CD8-positive, alpha-beta memory T cell (primary cell): Measurements from ENCODE around the gene TMEM202. TPM values are rescaled to one million over a fixed set of nuclear protein-coding genes. Genes with fewer than 3 reads are reported as not detected.
"Not testable (repeated sequence)": the region's sequence is repeated elsewhere in the genome, so short reads cannot be mapped to it uniquely, and the experiment has no call there.

ENCODE experiments used
- CTCF ChIA-PET: fragments of 350-600 bp; sonication (Branson Sonifier 250); formaldehyde crosslinking; loops from one replicate; lab custom pipeline; 2021; ENCODE audit warnings: antibody characterized with exemption; lab: Charles Lee
- POLR2A ChIA-PET: fragments of 350-600 bp; sonication (Branson Sonifier 250); formaldehyde crosslinking; loops from one replicate; lab custom pipeline; 2021; ENCODE audit warnings: antibody characterized with exemption; lab: Charles Lee
- DNase-seq, 5 donors: peaks; one replicate each; pipeline versions ENCODE4 v3.0.0 to v3.0.0-alpha.2; 2020 to 2022; ENCODE audit warnings: mixed read lengths in 1 of 5
- H3K27ac ChIP-seq: one replicate; pipeline ENCODE4 v1.7.0; 2013; ENCODE audit warnings: low read depth, mild to moderate bottlenecking, low read length, moderate library complexity
- H3K27me3 ChIP-seq: 2 replicates; pipeline ENCODE4 v1.7.0; 2013; ENCODE audit warnings: low read length, mild to moderate bottlenecking; ENCODE audit not compliant: insufficient read depth, poor library complexity, severe bottlenecking
- H3K36me3 ChIP-seq: 2 replicates; pipeline ENCODE4 v1.7.0; 2013; ENCODE audit warnings: mild to moderate bottlenecking, low read length, moderate library complexity; ENCODE audit not compliant: insufficient read depth
- H3K4me1 ChIP-seq: 2 replicates; pipeline ENCODE4 v1.7.0; 2013; ENCODE audit warnings: mild to moderate bottlenecking, low read length, moderate library complexity; ENCODE audit not compliant: insufficient read depth
- H3K4me3 ChIP-seq: 2 replicates; pipeline ENCODE4 v1.7.0; 2013; ENCODE audit warnings: mild to moderate bottlenecking, low read length
- H3K9me3 ChIP-seq: 2 replicates; pipeline ENCODE4 v1.7.0; 2013; ENCODE audit warnings: mild to moderate bottlenecking, low read length
- H3K27ac Mint-ChIP-seq, 8 donors: one replicate each; pipeline ENCODE4 v1.8.0; 2020 to 2021; ENCODE audit warnings: mixed read lengths in 8 of 8, mild to moderate bottlenecking in 6 of 8, inconsistent platforms in 3 of 8, moderate library complexity in 3 of 8
- H3K27me3 Mint-ChIP-seq, 2 donors: one replicate each; pipeline ENCODE4 v1.8.0; 2020 to 2021; ENCODE audit warnings: mixed read lengths in 2 of 2, mild to moderate bottlenecking in 1 of 2, moderate library complexity in 1 of 2
- H3K36me3 Mint-ChIP-seq, 3 donors: one replicate each; pipeline ENCODE4 v1.8.0; 2020 to 2021; ENCODE audit warnings: mixed read lengths in 3 of 3, inconsistent platforms in 1 of 3, mild to moderate bottlenecking in 1 of 3
- H3K4me1 Mint-ChIP-seq, 3 donors: one replicate each; pipeline ENCODE4 v1.8.0; 2020 to 2021; ENCODE audit warnings: mixed read lengths in 3 of 3, inconsistent platforms in 1 of 3, mild to moderate bottlenecking in 1 of 3
- H3K4me3 Mint-ChIP-seq, 7 donors: one replicate each; pipeline ENCODE4 v1.8.0; 2020 to 2021; ENCODE audit warnings: mixed read lengths in 7 of 7, mild to moderate bottlenecking in 6 of 7, moderate library complexity in 4 of 7, inconsistent platforms in 2 of 7
- H3K9me3 Mint-ChIP-seq, 5 donors: one replicate each; pipeline ENCODE4 v1.8.0; 2020 to 2022; ENCODE audit warnings: mixed read lengths in 5 of 5, mild to moderate bottlenecking in 3 of 5, moderate library complexity in 2 of 5, inconsistent platforms in 1 of 5
- polyA plus RNA-seq: library from polyadenylated mRNA; unstranded; fragments of 300-500 nt; fragmentation: Illumina TruSeq; gene quantifications from one replicate; pipeline ENCODE4 v1.2.3, GENCODE V29; 2021
- total RNA-seq, 2 experiments: library from RNA; stranded (reverse); gene quantifications; one replicate each; pipeline ENCODE4 v1.2.3, GENCODE V29; 2021

The TMEM202 gene
- total and polyA plus RNA-seq, 3 experiments from 2014 or later, result not detected

DNA sequence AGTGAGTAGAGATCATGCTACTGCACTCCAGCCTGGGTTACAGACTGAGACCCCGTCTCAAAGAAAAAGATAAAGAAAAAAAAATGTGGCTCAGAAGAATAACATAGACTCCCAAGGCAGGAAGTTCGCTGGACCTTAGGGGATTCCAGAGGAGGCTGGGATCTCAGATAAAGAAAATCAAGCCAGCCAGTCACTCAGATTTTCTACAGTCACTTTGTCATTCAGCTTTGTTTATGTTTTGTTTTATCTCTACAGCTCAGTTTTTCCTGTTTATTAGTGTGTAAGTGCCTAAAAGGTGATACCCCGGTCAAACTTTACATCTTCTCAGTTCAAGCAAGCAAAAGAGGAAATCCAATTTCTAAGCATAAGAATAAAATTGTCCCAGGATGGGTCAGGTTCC is 6.3 kb downstream of the TMEM202 start:
- no peak overlapping the region for H3K27ac ChIP-seq
- no peaks in the 10 kb centered on the region for H3K4me1 ChIP-seq
- CTCF ChIA-PET, result no interaction called here
- Mint-ChIP-seq H3K9me3 (no peaks in the 10 kb centered on the region), H3K4me1 (no peaks in the 10 kb centered on the region), H3K27me3 (peaks cover 15 to 63% of the 10 kb centered on the region in 2 donors), H3K36me3 (no peaks in the 10 kb centered on the region), H3K27ac (peak overlapping the region in 1 of 8 donors; percentile 17), H3K4me3 (no peak overlapping the region)
- H3K9me3 ChIP-seq, result no peaks in the 10 kb centered on the region
- H3K36me3 ChIP-seq, result no peaks in the 10 kb centered on the region
- H3K27me3 ChIP-seq, result peaks cover 9% of the 10 kb centered on the region
- H3K4me3 ChIP-seq, result no peak overlapping the region
- no peak for DNase-seq
- POLR2A ChIA-PET, result no interaction called here

DNA sequence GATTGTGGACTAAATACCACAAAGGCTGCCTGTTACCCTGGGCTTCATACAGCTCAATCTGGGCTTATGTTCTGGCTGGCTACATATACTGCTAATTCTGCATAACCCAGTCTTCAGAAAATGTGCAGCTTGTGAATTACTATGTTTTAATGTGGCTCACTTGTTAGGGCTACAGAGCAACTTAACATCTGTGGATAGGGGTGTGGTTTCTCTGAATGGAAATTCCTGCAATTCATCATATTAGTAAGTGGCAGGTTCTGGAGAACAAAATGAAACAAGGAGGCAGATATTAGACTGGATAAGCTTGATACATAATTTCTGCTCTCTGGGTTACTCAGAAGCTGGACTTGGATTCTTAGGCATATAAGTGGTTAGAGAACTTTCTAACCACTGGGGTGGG is 6.7 kb downstream of the TMEM202 start:
- H3K27me3 Mint-ChIP-seq, result peaks cover 18 to 66% of the 10 kb centered on the region in 2 donors
- no peaks in the 10 kb centered on the region for H3K4me1 Mint-ChIP-seq
- H3K9me3 Mint-ChIP-seq, result no peaks in the 10 kb centered on the region
- H3K4me3 ChIP-seq, result no peak overlapping the region
- H3K4me3 Mint-ChIP-seq, result no peak overlapping the region
- no peaks in the 10 kb centered on the region for H3K36me3 Mint-ChIP-seq
- no peak for DNase-seq
- peaks cover 9% of the 10 kb centered on the region for H3K27me3 ChIP-seq
- H3K27ac Mint-ChIP-seq, result no peak overlapping the region
- no peaks in the 10 kb centered on the region for H3K9me3 ChIP-seq
- H3K27ac ChIP-seq, result no peak overlapping the region
- ChIA-PET POLR2A (no interaction called here), CTCF (no interaction called here)
- no peaks in the 10 kb centered on the region for H3K36me3 ChIP-seq
- no peaks in the 10 kb centered on the region for H3K4me1 ChIP-seq

DNA sequence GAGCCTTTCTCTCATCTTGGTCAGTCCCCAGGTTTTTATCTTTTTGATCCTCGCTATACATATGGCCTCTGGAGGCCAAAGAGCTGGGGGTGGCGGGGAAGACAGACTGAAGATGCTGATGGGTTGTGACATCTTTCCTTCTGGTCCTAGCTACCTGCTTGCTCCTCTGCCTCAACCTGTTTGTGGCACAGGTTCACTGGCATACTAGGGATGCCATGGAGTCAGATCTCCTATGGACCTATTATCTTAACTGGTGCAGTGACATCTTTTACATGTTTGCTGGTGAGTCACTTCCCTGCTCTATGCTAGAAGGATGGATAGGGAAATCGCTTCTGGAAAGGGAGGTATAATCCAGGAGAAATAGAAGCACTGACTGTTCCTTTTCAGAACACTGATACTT is 8.8 kb downstream of the TMEM202 start:
- no peaks in the 10 kb centered on the region for H3K9me3 ChIP-seq
- peaks cover 9% of the 10 kb centered on the region for H3K27me3 ChIP-seq
- H3K27ac ChIP-seq, result no peak overlapping the region
- CTCF ChIA-PET, result no interaction called here
- no peak for DNase-seq
- no peaks in the 10 kb centered on the region for H3K4me1 ChIP-seq
- no peaks in the 10 kb centered on the region for H3K36me3 Mint-ChIP-seq
- H3K27me3 Mint-ChIP-seq, result peaks cover 14 to 78% of the 10 kb centered on the region in 2 donors
- H3K27ac Mint-ChIP-seq, result no peak overlapping the region
- POLR2A ChIA-PET, result no interaction called here
- no peak overlapping the region for H3K4me3 ChIP-seq
- H3K4me1 Mint-ChIP-seq, result no peaks in the 10 kb centered on the region
- H3K36me3 ChIP-seq, result no peaks in the 10 kb centered on the region
- H3K9me3 Mint-ChIP-seq, result peaks cover 0 to 5% (median 2%) of the 10 kb centered on the region in 5 donors
- no peak overlapping the region for H3K4me3 Mint-ChIP-seq

DNA sequence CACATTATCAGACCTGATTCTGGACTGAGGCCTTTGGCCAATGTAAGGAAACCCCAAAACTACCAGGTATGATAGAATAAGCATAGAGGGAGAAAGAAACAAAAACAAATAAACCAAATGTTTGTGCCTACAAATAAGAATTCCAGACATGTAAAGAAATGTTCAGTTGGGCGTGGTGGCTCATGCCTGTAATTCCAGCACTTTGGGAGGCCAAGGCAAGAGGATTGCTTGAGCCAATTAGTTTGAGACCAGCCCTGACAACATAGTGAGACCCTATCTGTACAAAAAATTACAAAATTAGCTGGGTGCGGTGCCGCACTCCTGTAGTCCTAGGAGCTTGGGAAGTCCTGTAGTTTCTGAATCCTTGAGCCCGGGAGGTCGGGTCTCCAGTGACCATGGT is 13.0 kb downstream of the TMEM202 start:
- POLR2A ChIA-PET, result no interaction called here
- Mint-ChIP-seq H3K27me3 (peaks cover 12 to 47% of the 10 kb centered on the region in 2 donors), H3K4me1 (no peaks in the 10 kb centered on the region), H3K4me3 (no peak overlapping the region), H3K27ac (no peak overlapping the region), H3K36me3 (peaks cover 0 to 2% (median 0%) of the 10 kb centered on the region in 3 donors), H3K9me3 (peaks cover 0 to 10% (median 2%) of the 10 kb centered on the region in 5 donors)
- CTCF ChIA-PET, result no interaction called here
- Histone ChIP-seq H3K4me3 (no peak overlapping the region), H3K9me3 (no peaks in the 10 kb centered on the region), H3K4me1 (no peaks in the 10 kb centered on the region), H3K36me3 (no peaks in the 10 kb centered on the region), H3K27me3 (peaks cover 3% of the 10 kb centered on the region), H3K27ac (no peak overlapping the region)
- no peak for DNase-seq

DNA sequence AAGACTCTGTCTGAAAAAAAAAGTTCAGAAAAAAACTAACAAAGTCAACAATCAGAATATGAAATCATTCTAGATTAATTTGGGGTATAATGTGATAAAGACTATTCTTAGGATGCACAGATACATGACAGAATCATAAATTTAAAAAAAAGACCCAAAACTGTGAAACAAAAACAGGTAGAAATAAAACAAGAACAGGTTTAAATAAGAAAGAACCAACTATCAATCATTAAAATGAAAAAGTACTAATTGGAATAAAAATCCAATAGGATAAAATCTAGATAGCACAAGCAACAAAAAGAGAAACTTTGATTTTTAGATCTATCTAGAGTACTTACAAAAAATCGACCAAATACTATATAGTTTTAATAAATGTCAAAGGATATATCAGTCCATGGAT is 13.4 kb downstream of the TMEM202 start:
- ChIA-PET CTCF (no interaction called here), POLR2A (no interaction called here)
- Histone ChIP-seq H3K9me3 (no peaks in the 10 kb centered on the region), H3K4me3 (no peak overlapping the region), H3K4me1 (no peaks in the 10 kb centered on the region), H3K27me3 (peaks cover 3% of the 10 kb centered on the region), H3K27ac (no peak overlapping the region), H3K36me3 (no peaks in the 10 kb centered on the region)
- Mint-ChIP-seq H3K9me3 (peaks cover 0 to 10% (median 2%) of the 10 kb centered on the region in 5 donors), H3K27ac (no peak overlapping the region), H3K4me3 (no peak overlapping the region), H3K27me3 (peaks cover 12 to 43% of the 10 kb centered on the region in 2 donors), H3K36me3 (peaks cover 0 to 2% (median 0%) of the 10 kb centered on the region in 3 donors), H3K4me1 (no peaks in the 10 kb centered on the region)
- DNase-seq, result no peak

DNA sequence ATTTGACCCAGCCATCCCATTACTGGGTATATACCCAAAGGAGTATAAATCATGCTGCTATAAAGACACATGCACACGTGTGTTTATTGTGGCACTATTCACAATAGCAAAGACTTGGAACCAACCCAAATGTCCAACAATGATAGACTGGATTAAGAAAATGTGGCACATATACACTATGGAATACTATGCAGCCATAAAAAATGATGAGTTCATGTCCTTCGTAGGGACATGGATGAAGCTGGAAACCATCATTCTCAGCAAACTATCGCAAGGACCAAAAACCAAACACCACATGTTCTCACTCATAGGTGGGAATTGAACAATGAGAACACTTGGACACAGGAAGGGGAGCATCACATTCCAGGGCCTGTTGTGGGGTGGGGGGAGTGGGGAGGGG is 15.2 kb downstream of the TMEM202 start:
- H3K27ac Mint-ChIP-seq, H3K9me3 ChIP-seq, DNase-seq, H3K27me3 ChIP-seq, POLR2A ChIA-PET, H3K4me1 Mint-ChIP-seq, H3K36me3 ChIP-seq, H3K36me3 Mint-ChIP-seq, H3K4me1 ChIP-seq, H3K9me3 Mint-ChIP-seq, H3K4me3 Mint-ChIP-seq, H3K27ac ChIP-seq, H3K4me3 ChIP-seq, CTCF ChIA-PET: not testable (repeated sequence)
- peaks cover 9 to 25% of the 10 kb centered on the region in 2 donors for H3K27me3 Mint-ChIP-seq

DNA sequence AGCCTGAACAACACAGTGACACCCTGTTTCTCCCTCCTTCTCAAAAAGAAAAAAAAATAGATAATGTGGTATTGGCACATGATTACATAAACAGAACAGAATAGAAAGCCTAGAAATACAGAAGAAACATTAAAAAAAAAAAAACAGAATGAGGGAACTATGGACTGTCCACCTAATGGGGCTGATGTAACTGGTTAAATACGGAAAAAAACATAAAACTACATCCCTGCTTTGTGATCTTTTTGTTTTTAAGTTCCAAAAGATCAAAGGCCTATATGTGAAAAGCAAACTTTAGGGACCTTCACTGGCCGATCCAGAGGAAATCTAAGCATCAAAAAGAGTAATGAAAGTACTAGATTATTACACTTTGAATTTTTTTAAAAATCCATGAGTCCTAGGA is 17.2 kb downstream of the TMEM202 start:
- H3K27ac ChIP-seq, result no peak overlapping the region
- H3K4me3 Mint-ChIP-seq, result no peak overlapping the region
- H3K36me3 ChIP-seq, result no peaks in the 10 kb centered on the region
- H3K27me3 Mint-ChIP-seq, result peaks cover 4 to 11% of the 10 kb centered on the region in 2 donors
- H3K36me3 Mint-ChIP-seq, result peaks cover 0 to 2% (median 0%) of the 10 kb centered on the region in 3 donors
- peaks cover 0 to 10% (median 2%) of the 10 kb centered on the region in 5 donors for H3K9me3 Mint-ChIP-seq
- no peaks in the 10 kb centered on the region for H3K27me3 ChIP-seq
- ChIA-PET POLR2A (no interaction called here), CTCF (no interaction called here)
- no peaks in the 10 kb centered on the region for H3K4me1 ChIP-seq
- H3K4me1 Mint-ChIP-seq, result no peaks in the 10 kb centered on the region
- no peak overlapping the region for H3K27ac Mint-ChIP-seq
- no peak overlapping the region for H3K4me3 ChIP-seq
- no peak for DNase-seq
- no peaks in the 10 kb centered on the region for H3K9me3 ChIP-seq

DNA sequence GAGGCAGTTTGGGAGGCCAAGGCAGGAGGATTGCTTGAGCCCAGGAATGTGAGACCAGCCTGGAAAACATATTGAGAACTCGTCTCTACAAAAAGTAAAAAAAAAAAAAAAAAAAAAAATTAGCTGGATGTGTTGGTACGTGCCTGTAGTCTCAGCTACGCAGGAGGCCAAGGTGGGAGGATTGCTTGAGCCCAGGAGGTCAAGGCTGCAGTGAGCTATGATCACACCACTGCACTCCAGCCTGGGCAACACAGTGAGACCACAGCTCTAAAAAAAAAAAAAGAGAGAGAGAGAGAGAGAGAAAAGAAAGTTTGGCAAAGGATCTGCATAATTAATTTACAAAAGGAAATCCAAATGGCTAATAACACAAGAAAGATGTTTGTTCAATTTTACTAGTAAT is 21.7 kb downstream of the TMEM202 start:
- H3K36me3 ChIP-seq, H3K4me3 Mint-ChIP-seq, DNase-seq, H3K27ac ChIP-seq, H3K9me3 Mint-ChIP-seq, H3K27me3 Mint-ChIP-seq, CTCF ChIA-PET, H3K4me3 ChIP-seq, H3K27me3 ChIP-seq, H3K9me3 ChIP-seq, H3K4me1 Mint-ChIP-seq, H3K27ac Mint-ChIP-seq, H3K36me3 Mint-ChIP-seq, H3K4me1 ChIP-seq, POLR2A ChIA-PET: not testable (repeated sequence)

DNA sequence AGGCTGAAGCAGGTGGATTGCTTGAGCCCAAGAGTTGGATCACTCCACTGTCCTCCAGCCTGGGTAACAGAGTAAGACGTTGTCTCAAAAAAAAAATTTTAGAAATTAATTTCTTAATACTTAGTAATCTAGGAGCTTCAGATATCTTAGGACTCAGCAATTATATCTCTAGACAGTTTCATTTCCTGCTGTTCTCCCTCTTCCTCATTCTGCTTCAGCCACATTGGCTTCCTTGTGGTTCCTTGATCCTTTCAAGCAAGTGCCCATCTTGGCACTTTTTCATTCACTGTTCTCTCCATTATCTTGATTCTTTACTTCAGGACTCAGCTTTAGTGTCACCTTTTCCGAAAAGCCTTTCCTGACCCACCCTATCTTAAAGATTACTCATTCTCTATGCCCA is 22.5 kb downstream of the TMEM202 start:
- Histone ChIP-seq H3K4me1 (no peaks in the 10 kb centered on the region), H3K9me3 (no peaks in the 10 kb centered on the region), H3K36me3 (no peaks in the 10 kb centered on the region), H3K27ac (no peak overlapping the region), H3K4me3 (no peak overlapping the region), H3K27me3 (no peaks in the 10 kb centered on the region)
- ChIA-PET POLR2A (no interaction called here), CTCF (no interaction called here)
- DNase-seq, result no peak
- peaks cover 0 to 2% of the 10 kb centered on the region in 2 donors for H3K27me3 Mint-ChIP-seq
- H3K4me3 Mint-ChIP-seq, result no peak overlapping the region
- H3K36me3 Mint-ChIP-seq, result peaks cover 0 to 4% (median 0%) of the 10 kb centered on the region in 3 donors
- peaks cover 0 to 8% (median 5%) of the 10 kb centered on the region in 5 donors for H3K9me3 Mint-ChIP-seq
- H3K27ac Mint-ChIP-seq, result no peak overlapping the region
- no peaks in the 10 kb centered on the region for H3K4me1 Mint-ChIP-seq
